DMS 273 (cell line): ENCODE measurements around the gene C1orf174.
A peak's percentile ranks its signal among the peaks of the same experiment; 100 is the strongest.

ENCODE experiments used
- DNase-seq: peaks from one replicate; lab custom pipeline; 2025; ENCODE audit not compliant: unreplicated experiment; lab: John Stamatoyannopoulos, UW

The C1orf174 gene

DNA sequence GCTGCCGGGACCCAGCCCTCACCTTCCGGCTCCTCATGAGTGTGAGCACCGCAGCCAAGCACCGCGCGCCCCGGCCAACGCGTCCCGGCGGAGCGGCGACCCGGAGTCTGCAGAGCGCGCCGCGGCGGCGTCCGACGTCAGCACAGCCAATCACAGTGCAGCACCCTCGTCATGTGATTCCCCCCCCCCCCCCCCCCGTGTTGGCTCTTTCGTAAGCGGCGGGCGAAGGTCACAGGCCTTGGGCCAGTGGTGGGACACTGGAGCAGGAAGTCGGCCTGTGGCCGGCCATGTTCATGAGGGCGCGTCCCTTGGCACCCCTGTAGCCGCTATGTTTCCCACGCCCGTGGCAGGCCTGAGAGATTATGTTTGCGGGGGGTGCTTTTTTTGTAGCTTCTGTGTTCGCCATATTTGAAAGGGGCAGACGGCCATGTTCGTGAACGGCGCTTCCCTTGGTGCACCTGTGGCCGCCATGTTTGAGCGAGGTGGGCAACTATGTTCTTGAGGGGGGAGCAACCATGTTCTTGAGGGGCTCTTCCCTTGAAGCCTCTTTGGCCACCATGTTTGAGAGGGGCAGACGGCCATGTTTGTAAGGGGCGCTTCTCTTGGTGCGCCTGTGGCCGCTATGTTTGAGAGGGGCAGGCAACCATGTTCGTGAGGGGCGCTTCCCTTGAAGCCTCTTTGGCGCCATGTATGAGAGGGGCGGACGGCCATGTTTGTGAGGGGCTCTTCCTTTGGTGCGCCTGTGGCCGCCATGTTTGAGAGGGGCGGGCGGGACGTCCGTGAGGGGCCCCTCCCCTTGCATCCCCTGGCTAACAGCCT is at the start of gene C1orf174:
TSS of gene C1orf174 (minus strand) at position 123 of the 819 bp plus-strand sequence. CDS start at position 37, 86 bp downstream.
- peak; percentile 98 for DNase-seq

DNA sequence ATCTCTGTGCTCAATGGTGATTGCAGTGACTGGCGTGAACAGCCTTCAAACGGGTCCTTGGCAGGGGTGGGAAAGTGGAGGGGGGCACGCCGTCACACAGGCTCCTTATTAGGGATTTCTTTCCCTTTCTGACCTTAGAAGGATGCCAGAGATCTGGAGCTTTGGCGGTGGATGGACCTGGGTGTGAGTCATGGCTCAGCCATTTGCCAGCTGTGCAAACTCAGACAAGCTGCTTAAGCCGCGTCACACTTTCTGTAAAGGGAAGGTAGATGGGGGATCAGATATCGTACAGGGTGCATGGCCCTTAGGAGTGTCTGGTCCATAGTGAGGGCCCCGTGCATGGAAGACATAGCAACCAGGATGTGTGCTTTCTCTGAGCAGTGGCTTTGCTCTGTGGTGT is 48.3 kb upstream of the C1orf174 start:
- no peak for DNase-seq

DNA sequence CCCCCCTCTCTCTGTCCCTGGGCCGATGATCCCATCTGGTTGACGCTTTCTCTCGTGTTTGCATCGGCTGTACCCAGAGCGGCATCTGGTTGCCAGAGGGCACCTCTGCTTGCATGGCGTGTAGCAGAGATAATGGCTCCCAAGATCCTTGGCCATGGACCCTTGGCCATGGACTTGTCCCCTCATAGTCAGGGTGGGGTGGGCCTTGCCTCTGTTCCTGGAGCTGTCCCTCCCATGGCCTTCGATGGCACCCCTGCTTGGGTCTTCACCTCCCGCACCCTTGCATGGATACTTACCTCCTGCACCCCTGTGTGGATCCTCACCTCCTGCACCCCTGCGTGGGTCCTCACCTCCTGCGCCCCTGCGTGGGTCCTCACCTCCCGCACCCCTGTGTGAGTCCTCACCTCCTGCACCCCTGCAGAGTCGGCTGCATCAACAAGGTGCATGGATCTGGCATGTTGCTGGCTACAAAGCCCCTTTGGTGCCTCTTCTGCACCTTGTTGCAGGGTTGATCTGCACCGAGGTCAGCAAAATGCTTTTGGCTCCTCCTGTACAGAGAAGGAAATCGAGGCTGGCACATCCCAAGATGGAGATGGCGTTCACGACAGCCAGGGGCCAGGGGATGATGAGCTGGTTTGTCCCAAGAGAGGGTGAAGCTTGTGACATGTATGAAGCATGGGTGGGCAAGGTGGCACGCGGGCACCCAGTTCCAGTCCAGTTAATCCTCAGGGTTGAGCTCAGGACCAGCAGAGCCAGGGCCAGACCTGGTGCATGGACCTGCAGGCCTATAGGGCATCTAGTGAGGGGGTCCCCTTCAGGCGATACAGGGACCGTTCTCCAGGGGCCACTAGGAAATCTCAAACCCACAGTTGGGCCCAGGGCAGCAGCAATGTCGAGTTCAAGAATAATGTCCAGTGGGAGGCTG is 46.1 kb upstream of the C1orf174 start:
- DNase-seq = peak; percentile 62

- DNase-seq = no peak
These were observed 45.1 kb upstream of the C1orf174 start for GRCh38 chr1:3945222-3945621.

DNA sequence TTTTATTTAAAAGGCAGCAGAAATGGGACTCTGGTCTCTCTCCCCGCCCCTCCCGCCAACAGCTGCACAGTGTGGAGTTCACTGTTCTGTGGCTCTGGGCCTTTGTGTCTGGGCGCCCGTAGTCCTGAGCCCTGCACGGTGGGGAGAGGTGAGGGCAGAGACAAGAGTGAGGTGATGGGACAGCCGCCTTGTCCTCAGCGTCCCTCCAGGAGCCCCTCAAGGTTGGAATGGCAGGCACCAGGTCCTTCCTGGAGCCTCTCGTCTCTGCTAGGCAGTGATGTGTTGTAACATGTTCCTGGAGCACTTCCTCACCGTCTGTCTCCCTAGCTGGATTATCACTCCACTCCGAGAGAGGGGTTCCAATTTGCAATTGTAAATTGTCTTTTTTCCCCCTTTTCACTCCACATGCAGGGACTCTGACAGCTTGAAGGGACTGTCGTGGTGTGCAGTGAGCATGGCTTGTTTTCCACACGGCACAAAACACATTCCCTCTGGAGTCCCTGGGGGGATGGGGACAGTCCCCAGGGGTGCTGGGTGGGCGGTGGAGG is 44.6 kb upstream of the C1orf174 start:
- peak; percentile 70 for DNase-seq

GRCh38 chr1:3943806-3944577 is 43.9 kb upstream of the C1orf174 start:
- peak; percentile 80 for DNase-seq

DNA sequence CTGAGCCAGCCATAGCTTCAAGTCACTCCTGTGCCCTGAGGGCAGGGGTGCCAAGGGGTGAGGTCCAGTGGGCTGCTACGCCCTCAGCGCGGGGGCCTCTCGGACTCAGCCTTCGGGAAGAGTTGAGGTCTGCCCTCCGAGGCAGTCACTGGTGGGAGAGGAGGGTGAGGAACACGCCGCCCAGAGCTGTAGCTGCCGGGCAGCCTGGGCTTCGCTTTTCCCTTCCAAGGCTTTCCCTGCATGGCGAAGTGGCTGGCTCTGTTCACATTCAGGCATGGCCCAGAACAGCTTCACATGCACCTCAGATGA is 43.0 kb upstream of the C1orf174 start:
- no peak for DNase-seq

DNA sequence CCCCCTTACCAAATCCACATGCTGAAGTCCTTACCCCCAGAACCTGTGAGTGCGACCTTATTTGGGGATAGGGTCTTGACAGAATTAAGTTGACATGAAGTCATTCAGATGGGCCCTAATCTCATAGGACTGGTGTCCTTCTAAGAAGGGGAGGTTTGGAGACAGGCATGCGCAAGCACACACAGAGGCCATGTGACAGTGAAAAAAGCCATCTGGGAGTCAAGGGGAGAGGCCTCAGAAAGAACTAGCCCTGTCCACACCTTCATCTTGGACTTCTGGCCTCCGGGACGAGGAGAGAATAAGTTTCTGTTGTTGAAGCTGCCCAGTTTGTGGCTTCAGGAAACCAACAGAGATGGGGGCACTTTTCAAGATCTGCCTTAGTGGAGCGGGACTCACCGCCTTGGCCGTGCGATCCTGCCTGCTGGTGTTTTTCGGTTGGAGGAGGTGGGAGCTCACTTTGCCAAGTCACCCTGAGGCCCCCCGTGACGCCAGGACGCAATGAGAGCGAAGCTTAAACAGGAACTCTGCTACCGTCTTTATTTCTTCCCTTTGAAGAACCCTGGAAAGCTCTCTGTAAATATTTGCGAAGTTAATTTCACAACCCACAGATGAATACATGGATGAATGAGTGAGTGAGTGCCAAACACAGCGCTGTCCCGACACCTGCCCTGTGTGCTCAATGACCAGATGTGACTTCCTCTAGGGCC is 42.5 kb upstream of the C1orf174 start:
- DNase-seq = no peak

DNA sequence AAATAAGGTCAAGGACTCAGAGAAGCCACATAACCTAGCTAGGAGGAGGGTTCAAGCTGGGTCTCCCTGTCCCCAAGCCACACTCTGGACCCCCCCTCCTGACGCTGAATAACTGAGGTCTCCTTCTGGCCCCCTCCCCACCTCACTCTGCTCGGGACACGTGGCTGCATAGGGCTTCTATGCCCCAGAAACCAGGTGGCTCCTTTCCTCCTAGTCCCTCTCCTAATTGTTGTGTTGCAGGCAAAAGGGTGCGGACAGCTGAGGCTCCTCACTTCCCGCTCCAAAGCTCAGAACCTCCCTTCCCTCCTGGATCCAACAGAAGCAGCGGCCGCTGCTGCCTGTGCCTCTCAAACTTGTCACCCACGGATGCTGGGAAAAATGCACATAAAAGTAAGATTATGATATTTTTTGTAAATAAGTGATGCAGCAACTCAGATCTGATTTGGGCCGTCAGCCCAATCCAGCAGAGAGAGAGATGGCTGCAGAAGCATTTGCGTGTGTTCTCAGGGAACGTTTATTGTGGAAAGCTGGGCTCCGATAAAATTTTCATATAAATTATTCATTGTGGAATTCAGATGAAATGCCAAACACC is 40.8 kb upstream of the C1orf174 start:
- DNase-seq = no peak

DNA sequence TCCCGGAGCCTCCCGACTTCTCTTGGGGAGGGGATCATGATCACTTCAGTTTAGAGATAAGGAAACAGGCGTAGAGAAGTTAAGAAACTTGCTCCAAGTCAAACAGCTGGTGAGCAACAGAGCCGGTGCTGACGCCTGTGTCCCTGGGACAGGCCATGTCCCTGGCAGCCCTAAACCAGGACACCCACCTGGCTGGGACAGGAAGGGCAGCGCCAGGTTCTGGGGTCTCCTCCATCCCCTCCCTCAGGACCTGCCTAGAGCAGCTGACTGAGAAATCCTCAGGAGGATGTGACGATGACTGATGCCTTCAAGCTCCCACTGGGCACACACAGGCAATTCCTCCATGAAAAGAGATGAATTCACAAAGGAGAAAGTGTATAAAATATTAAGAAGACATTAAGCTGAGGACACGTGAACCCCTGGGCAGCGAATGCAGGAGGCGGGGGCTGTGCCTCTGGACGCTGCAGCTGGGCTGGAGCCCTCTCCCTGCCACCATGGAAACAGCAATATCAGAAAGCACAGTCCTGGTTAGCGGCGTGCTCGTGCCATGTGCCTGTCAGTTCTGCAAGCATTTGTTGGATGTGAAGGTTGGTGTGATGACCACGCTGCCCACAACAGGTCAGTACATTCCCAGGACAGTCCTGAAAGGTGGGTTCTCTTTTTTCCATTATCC is 40.1 kb upstream of the C1orf174 start:
- DNase-seq = no peak

GRCh38 chr1:3939242-3940080 is 39.4 kb upstream of the C1orf174 start:
- DNase-seq = no peak

GRCh38 chr1:3932156-3932919 is 32.3 kb upstream of the C1orf174 start:
- no peak for DNase-seq

GRCh38 chr1:3931007-3931912 is 31.2 kb upstream of the C1orf174 start:
- DNase-seq = no peak

DNA sequence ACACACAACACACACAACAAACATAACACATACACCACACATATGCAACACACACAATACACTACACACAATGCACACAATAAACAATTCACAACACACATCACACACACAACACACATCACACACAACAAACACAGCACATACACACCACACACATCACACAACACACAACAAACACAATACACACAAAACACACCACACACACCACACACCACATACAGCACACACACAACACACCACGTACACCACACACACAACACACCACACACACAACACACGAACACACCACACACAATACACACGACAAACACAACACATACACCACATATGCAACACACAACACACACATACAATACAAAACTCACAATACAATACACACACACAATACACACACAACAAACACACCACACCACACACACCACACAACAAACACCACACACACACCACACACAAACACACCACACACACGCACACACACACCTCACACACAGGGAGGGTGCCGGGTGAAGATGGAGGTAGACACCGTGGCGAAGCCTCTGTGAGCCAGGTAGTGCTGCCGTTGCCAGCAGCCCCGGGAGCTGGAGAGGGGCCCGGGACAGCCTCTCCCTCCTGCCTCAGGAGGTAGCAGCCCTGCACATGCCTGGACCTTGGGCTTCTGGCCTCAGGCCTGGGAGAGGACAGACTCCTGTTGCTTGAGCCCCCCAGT is 30.4 kb upstream of the C1orf174 start:
- DNase-seq = no peak

DNA sequence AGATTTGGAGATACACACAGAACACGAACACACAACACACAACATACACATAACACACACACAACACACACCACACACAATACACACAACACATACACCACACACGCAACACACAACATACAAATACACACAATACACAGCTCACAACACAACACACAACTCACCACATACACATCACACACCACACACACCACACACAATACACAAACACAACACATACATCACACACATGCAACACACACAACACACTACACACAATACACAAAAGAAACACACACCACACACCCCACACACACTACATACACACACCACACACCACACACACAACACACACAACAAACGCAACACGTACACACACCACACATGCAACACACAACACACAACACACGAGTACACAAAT is 29.1 kb upstream of the C1orf174 start:
- DNase-seq = no peak

DNA sequence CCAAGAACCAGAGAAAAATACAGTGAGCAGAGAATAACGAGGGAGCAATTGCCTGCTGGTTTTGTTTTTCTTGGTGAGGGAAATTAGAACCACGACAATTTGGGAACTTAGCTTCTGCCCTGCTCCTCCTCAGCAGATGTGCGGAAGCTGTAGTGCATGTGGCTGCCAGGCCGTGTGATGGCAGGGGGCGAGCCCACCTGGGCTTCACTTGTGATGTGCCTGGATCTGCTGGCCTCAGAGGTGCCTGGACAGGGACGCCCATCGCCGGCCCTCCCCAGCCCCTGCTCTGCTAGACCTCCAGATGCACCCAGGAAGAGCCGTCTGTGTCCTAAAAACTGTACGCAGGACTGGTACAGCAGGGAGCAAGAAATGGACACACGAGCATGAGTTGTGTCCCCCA is 28.5 kb upstream of the C1orf174 start:
- DNase-seq = peak; percentile 86
